H1 (cell line): Measurements from ENCODE around the gene TMPRSS9. TPM values are rescaled to one million over a fixed set of nuclear protein-coding genes. Genes with fewer than 3 reads are reported as not detected.

Experiments used
- CTBP2 ChIP-seq: IDR thresholded peaks from 2 replicates; pipeline ENCODE4 v1.7.0; 2011; ENCODE audit warnings: borderline replicate concordance, mild to moderate bottlenecking, moderate library complexity, mixed read lengths, low read length; ENCODE audit not compliant: insufficient read depth, insufficient read length
- HDAC6 ChIP-seq: IDR thresholded peaks from one replicate; pipeline ENCODE4 v1.7.1; 2012; ENCODE audit warnings: low read depth, mild to moderate bottlenecking, inconsistent platforms, low read length, moderate library complexity
- NRF1 ChIP-seq: IDR thresholded peaks from 2 replicates; pipeline ENCODE4 v1.6.1; 2011; ENCODE audit warnings: mild to moderate bottlenecking, low read depth, low read length, improper control_type of control experiment
- SAP30 ChIP-seq: fragments of 300-600 bp; sonication (generic); IDR thresholded peaks from 2 replicates; pipeline ENCODE4 v1.7.1; 2012; ENCODE audit warnings: low read length, moderate library complexity, mild to moderate bottlenecking, inconsistent platforms; ENCODE audit not compliant: insufficient read depth, insufficient replicate concordance
- SP1 ChIP-seq: IDR thresholded peaks from 2 replicates; pipeline ENCODE4 v1.6.1; 2011; ENCODE audit warnings: low read depth, low read length
- SRF ChIP-seq: IDR thresholded peaks from 2 replicates; pipeline ENCODE4 v1.6.1; 2011; ENCODE audit warnings: mild to moderate bottlenecking, low read depth, low read length, moderate library complexity
- TBP ChIP-seq: IDR thresholded peaks from 2 replicates; pipeline ENCODE4 v1.6.1; 2011; ENCODE audit warnings: low read depth, low read length, improper control_type of control experiment
- ZNF274 ChIP-seq: IDR thresholded peaks from 2 replicates; pipeline ENCODE4 v1.7.0; 2012; ENCODE audit warnings: low read length, borderline replicate concordance; ENCODE audit errors: extremely low read depth
- polyA plus RNA-seq, 7 experiments: library from polyadenylated mRNA; depleted of rRNA in 3 of 7; stranded (reverse) in 5 of 7; unstranded in 2 of 7; fragments of >200 nt in 5 of 7; fragments of 200-250 nt in 2 of 7; gene quantifications; 1 replicate in 5 of 7; 2 replicates in 1 of 7; 4 replicates in 1 of 7; pipeline versions ENCODE4 v1.2.1 to v1.2.3, GENCODE V29; 2011 to 2013; ENCODE audit warnings: missing spikeins in 2 of 7, mixed read lengths in 2 of 7
- total RNA-seq: library from RNA; stranded (reverse); fragmentation: NEBNext Ultra II Directional; extraction: Animal tissue kit (Norgen Biotek cat#: 25700); gene quantifications from 2 replicates; pipeline ENCODE4 v1.2.1, GENCODE V29; 2021

The TMPRSS9 gene
- total and polyA plus RNA-seq, 2 of the 8 experiments (the other 6 are each of a cell fraction or from before 2014, with no cell fraction given): 0.15 to 0.19 TPM

GRCh38 chr19:2468596-2468995 lies 108.5 kb downstream of the TMPRSS9 start (continued):
- no peak for TF ChIP-seq ZNF274
- TF ChIP-seq HDAC6: no peak
- TF ChIP-seq NRF1: no peak
- no peak for TF ChIP-seq SAP30
- TF ChIP-seq TBP: no peak
- no peak for TF ChIP-seq CTBP2
- no peak for TF ChIP-seq SRF
- TF ChIP-seq SP1: no peak
- TF ChIP-seq, all 59 proteins: peak for 0
